NCI-H1105 treated with DMSO at 0.1 percent for 48 hours (cell line): ENCODE data around the gene ARHGAP23.

Source experiments
- DNase-seq: peaks from one replicate; lab custom pipeline; 2025; lab: John Stamatoyannopoulos, UW

Gene ARHGAP23, protein sequence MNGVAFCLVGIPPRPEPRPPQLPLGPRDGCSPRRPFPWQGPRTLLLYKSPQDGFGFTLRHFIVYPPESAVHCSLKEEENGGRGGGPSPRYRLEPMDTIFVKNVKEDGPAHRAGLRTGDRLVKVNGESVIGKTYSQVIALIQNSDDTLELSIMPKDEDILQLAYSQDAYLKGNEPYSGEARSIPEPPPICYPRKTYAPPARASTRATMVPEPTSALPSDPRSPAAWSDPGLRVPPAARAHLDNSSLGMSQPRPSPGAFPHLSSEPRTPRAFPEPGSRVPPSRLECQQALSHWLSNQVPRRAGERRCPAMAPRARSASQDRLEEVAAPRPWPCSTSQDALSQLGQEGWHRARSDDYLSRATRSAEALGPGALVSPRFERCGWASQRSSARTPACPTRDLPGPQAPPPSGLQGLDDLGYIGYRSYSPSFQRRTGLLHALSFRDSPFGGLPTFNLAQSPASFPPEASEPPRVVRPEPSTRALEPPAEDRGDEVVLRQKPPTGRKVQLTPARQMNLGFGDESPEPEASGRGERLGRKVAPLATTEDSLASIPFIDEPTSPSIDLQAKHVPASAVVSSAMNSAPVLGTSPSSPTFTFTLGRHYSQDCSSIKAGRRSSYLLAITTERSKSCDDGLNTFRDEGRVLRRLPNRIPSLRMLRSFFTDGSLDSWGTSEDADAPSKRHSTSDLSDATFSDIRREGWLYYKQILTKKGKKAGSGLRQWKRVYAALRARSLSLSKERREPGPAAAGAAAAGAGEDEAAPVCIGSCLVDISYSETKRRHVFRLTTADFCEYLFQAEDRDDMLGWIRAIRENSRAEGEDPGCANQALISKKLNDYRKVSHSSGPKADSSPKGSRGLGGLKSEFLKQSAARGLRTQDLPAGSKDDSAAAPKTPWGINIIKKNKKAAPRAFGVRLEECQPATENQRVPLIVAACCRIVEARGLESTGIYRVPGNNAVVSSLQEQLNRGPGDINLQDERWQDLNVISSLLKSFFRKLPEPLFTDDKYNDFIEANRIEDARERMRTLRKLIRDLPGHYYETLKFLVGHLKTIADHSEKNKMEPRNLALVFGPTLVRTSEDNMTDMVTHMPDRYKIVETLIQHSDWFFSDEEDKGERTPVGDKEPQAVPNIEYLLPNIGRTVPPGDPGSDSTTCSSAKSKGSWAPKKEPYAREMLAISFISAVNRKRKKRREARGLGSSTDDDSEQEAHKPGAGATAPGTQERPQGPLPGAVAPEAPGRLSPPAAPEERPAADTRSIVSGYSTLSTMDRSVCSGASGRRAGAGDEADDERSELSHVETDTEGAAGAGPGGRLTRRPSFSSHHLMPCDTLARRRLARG (N-terminal part only)

DNA sequence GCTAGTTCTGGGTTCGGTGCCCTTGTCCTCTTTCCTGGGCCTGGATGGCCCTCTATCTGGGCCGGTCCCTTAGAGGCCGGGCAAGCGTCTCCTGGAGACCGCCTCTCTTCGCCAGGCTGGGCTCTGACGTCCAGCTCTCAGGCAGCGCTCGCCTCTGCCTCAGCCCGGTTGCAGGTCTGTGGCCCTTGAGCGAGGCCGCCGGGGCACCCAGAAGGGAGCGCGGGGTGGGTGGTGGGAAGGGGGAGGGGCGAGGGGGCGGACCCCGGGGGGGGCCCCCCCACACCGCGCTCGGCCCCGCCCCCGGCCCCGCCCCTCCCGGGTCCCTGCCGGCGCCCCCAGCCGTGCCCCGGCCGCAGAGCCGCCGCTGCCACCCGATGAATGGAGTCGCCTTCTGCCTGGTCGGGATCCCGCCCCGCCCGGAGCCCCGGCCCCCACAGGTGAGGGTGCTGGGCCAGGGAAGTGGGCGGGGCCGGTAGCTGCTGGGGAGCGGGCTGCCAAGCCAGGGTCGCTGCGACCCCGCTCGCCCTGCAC is at the start of gene ARHGAP23:
ARHGAP23 (plus strand) TSS at position 353 of the 531 bp plus-strand sequence; CDS start at position 375, 22 bp downstream.
- no peak for DNase-seq

DNA sequence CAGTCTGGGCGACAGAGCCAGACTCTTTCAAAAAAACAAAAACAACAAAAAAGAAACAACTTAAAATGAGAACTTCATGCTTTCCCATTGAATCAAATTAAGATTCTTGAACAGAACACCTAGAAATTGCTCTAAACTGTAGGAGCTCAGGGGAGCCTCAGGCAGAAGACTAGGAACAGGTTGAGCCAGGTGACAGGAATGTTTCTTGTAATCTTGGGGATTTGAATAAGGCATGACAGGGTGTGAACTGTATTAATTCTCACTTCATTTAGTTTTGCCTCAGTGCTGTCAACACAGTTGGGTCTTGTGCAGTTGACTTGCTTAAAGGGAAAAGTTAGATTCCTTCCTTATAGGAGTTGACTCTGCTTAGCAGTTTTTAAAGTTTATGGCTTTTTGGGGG is 48.8 kb upstream of the ARHGAP23 start:
- no peak for DNase-seq

DNA sequence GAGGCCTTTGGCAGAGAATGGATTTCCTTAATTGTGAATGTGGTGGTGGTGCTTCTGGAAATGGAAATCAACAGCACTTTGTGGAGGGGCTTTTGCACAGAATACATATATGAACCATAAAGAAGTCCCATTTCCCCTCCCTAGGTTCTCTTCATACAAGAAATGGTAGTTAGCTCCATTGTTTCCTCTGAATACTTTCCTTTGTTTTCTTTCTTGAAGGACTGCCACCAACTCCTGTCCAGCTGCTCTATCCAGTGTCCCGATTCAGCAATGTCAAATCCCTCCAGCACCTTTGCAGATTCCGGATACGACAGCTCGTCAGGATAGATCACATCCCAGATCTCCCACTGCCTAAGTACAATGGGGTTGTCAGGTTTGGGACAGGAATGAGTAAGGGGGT is 33.2 kb upstream of the ARHGAP23 start:
- DNase-seq, result no peak

DNA sequence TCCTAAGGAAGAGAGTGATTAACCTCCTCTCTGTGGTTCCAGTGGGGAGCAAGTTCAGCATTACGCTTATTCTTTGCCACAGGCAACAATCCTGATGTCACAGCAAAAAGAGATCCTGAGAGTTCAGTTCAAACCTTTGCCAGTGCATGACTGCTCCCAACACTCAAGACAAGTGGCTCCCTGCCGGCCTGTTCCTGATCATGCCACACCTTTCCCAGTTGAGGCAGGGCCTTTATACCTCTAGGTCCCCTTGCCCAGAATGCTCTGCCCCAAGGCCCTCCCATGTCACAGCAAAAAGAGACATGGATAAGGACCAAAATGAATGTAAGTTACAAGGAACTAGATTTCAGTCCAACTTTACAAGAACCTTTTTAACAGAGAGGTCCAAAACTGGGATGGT is 31.0 kb upstream of the ARHGAP23 start:
- DNase-seq, result no peak

DNA sequence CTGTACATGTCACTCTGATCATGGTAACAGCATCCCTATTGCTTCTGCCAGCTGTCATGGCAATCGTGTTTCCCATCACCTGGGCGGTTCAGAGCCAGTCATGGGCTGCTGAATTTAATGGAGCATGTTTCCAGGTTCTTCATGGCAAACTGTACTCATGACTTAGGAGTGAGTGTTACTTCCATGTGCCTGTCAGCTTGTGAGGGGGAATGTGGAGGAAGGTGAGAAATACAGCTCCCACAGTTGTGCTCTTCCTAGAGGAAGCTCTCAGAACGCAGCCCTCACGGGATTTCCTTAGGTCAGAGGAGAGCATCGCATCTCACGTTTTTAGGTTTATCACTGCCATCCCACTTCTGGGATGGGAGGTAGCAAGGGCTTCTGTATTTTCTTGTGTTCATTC is 28.0 kb upstream of the ARHGAP23 start:
- DNase-seq, result no peak

DNA sequence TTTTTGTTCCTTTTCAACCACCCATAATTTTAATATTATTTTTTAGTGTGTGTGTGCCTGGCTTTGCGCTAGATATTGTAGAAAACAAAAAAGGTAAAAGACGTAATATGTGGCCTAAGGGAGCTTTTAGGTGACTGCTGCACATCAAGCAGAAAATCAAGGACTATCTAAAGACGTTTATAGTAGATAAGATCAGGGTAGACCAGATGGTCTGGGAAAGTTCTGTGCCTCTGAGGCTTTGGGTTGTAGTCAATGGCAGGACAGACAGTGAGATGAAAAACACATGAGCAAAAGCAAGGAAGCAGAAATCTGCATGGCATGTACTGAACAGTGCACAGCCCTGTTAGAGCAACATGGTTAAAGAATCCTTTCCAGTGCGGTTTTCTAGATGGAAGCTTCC is 26.8 kb upstream of the ARHGAP23 start:
- no peak for DNase-seq

DNA sequence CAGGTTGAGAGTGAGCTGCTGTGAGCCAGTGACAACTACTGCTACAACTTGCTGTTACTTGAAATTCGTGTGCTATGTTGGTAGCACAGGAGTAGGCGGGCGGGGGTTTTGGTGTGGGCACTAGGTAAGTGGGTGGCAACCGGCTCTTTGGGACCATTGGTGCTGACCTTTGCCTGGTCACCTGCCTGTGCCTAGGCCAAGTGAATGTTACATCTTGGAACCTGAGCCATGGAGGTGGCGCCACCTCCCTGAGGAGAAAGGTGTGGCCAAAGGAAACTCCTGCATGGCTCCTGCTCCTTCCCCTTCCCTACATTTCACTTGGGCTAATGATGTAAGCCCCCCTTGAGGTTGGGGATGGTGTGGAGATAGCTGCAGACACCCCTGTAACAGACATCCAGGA is 25.4 kb upstream of the ARHGAP23 start:
- no peak for DNase-seq

DNA sequence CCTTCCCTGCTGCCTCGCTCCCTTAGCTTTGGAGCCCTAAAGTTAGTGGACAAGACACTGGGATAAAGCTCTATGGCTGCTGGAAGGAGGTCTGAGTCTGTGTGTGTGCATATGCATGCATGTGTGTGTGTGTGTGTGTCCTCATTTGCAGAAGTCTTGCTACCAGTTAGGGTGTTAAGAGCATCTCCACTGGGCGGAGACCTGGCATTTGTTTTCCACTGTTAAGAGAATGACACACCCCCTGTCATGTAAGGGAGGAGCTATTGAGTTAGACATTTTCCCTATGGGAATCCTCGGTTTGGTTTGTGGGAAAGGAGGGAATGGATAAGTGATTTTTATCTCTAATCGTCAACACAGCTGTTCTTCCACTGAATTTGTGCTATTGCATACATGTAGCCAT is 24.8 kb upstream of the ARHGAP23 start:
- no peak for DNase-seq

DNA sequence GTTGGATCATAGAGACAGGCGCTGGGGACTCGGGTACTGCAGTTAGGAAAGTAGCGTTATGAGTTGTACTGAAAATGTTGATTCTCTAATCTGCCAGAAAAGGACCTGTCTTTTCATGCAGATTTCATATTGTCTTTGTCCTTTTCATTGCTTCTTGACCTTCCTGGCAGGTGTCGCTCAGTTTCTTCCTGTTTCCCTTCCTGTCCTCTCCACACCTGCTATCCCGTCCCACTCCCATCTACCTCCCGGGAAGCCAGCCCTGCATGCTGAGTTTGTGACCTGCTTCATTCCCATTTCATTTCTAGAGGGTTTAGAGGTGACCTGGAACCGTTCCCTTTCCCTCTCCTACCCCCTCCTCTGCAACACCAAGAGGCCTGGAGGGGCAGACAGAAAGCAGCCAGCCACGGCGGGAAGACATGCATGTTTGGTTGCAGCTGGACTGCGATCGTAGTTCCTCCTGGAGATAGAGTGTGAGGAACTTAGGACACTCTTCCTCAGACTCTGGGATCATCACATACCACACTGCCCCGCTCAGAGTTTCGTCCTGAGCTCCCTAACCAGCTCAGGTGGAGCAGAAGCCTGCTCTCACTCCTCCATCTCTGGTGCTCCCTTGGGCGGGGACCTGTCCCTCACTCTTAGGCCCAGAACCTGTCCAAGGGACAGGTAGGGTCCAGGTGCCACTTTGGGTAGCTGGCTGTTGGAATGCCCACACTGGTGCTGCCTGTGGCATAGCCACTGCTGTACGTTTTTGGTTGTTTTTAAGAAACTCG is 23.9 kb upstream of the ARHGAP23 start:
- no peak for DNase-seq

DNA sequence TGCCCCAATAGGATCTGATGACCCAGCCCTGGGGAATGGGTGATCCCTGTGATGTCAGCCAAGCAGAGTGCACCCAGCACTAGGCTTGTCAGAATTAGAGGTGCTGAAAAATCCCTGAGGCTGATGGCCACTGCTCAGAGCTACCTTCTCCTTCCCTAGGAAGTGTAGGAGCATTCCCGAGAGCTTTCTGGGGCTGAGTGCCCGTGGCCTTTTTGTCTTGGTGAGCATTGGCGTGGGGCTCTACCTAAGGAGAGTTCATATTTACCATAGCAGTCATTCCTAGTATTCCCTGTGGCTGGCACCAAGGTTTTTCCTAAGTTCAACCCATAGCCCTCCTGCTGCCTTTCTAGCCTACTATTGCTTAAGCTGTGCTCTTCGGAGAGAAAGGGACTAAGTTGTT is 22.6 kb upstream of the ARHGAP23 start:
- no peak for DNase-seq

DNA sequence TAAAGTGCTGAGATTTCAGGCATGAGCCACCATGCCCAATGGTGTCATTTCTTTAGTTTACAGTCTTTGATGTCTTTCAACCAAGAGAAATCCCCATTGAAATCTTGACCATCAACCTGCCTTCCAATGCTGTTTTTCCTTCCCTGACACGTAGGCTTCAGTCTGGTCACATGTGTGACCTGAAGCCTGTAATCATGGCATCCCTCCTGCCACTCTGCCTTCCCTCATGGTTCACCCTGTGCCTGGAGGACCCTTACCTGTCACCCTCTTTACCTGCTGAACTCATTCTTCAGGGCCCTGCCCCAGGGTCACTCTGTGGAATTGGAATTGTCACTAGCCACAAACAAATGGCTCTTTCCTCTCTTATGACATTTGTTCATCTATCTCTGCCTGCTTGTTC is 18.1 kb upstream of the ARHGAP23 start:
- no peak for DNase-seq

DNA sequence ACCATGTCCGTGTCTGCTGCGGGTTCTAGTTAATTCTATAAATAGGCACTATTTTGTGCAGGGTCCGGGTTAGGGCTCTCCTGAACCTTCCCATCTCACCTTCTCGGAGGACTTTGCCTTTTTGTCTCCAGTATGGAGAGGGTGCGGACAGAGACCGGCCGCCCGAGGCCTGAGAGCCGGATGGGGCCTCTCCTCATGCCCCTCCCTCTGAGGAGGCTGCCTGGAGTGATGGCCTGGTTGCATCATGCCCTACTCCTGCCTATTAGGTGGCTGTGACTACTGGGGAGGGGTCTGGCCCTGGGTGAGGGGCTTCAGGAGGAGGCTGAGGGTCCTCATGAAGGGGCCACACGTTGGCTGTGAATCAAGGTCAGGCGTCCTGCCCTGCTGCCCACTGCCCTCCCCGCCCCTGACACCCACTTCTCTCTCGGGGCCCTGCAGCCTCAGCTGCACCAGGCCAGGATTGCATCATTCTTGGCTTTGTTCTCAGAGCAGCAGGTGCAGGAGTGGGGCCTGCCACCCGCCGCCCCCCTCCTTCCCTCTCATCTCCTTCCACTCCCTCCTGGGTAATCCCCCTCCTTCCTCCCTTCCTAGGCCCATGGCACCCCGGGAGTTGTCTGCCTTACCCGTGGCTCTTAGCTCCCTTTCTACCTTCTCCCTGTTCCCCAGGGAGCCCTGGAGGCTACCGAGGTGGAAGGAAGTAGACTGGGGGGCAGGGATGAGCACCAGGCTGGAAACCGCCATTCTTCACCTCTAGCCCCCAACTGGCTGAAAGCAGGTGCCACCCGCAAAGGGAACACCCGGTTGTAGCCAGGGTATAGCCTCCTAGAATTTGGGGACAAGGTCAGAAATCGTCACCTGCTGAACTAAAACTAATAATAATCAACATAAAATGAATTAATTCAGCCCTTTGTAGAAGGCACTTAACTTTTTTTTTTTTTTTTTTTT is 12.7 kb upstream of the ARHGAP23 start:
- DNase-seq, result peak; percentile 91

DNA sequence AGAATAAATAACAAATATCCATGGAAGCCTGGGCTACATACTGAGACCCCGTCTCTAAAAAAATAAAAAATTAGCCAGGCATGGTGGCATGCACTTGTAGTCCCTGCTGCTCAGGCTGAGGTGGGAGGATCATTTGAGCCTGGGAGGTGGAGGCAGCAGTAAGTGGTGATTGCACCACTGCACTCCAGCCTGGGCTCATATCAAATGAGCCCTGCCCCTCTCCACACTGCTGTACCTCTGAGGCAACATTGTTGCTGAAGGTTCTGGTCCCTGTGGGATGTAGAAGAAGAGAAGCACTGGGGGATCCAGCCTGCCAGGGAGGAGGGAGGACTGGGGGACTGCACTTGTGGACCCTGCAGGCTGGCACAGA is 11.4 kb upstream of the ARHGAP23 start:
- DNase-seq, result no peak

DNA sequence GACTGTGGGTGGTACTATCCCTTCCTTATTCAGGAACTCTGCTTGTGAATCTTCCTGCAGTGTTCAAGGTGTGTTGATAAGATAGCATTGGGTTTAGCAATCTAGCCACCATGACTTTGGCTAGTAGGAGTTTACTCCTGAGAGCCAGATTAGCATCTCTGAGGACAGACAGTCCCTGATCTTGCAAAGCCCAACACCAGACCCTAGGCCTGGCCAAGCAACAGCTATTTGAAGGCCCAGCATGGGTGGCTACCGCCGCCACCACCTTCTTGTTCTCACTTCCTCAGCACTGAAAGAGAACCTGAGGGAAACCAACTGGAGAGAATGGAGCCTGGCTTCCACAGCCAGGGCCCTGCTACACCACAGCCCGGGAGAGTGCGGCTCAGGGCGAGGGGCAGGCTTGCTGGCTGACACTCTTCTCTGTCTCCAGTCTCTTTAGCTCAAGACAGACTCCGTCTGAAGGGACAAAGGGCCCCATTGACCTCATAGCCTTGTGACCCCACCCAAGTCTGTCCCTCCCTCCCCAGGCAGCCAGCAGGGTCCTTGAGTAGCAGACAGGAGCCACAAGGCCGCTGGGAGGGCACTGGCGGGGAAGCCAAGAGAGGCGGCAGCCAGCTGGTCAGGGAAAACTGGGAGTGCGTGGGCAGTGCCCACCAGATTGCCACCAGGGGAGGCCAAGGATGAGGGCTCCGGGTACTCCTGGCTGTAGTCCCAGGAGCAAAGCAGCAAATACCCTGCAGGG is 10.9 kb upstream of the ARHGAP23 start:
- no peak for DNase-seq

DNA sequence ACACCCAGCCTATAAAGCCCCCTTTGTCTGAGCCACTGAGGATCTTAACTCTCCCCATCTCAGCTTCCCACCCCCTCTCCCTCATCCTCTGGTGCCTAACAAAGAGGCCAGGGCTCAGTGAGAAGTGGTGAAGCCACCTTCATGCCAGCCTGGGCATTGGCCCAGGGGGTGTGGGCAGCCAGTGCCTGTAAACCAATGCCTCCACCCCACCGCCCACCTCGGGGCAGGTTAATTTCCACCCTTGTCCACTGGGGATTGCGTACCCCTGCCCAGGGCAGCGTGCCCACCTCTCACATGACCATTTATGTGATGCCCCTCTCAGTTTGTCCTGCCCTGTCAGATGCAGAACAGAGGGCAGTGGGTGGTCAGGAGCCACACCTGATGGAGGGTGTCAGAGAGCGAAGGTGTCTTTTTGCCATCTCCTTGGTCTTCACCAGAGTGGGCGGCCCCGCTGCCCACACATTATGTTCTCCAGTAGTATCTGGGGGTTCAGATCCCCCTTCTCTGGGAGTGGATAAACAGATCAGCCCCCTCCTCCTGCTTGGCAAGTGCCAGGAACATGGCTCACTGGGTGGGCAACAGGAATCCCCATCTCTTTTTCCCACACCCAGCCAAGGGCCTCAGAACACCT is 10.1 kb upstream of the ARHGAP23 start:
- no peak for DNase-seq

DNA sequence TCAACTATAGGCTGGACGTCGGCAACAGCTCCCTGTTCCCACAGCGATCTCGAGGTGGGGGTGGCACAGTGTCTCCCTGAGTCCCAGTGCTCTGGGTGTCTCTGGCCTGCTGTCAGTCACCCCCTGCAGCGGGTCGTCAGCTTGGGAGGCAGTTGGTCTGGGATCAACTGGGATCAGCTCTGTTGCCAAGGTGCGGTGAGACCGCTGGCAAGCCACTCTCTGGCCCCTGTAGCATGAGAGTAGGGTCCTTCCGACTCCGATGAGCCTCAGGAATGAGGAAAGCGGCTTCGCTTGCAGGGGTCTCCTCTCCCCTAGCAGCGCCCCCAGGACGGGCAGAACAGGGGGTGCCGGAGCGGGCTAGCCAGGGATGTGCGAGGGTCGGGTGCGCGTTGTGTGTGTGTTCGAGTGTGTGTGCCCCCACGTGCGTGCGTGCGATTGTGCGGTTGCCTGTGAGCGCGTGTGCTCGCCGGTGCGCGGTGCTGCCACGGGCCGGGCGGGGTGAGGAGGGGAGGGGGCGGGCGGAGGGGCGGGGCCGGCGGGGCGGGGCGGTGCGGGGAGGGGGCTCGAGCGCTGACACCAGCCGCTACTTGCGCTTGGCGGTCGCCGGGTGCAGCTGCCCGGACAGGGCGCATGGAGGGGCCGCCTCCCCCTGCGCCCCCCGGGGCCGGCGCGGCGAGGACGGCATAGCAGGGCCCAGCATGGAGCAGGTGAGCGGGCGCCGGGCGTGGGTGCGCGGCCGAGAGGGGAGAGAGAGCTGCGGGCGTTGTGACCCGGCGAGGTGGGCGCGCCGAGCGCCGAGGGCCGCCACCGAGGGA is 9.4 kb upstream of the ARHGAP23 start:
- no peak for DNase-seq

DNA sequence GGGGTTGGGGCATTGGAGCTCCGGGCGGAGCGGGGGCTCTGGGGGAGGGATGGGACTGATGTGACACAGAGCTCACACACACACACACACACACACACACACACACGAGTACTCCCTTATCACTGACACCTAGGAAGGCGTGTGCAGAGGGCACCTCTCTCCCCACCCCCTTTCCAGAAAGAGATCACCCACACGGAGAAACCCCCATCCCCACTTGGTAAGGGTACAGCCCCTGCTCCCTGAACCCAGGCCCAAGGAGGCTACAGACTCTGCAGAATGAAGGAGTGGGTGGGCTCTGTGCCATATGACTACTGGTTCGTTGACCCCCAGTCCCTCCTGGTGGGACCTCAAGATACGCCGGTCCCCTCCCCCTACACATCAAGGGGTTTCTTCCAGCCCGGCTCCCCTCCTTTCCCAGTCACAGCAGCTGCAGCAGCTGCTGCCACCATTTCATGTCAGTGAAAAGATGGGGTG is 8.7 kb upstream of the ARHGAP23 start:
- DNase-seq, result no peak

DNA sequence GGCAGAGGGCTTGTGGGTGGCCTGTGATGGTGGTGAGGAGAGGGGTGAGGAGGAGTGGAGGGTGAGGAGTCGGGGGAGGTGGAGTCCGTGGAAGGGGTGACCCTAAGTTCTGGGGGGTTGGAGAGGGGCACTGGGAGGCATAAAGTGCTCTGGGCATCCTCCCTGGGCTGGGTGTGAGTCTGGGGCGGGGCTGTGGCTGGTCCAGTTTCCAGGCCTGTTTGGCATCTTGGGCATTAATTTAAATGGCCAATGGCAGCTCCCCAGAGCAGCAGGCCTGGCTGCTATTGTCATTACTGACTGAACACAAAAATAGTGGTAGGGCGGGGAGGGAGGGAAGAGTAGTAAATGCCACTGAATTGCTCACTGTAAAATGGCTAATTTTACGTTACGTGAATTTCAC is 7.7 kb upstream of the ARHGAP23 start:
- DNase-seq, result no peak
